ENCODE measurements around the gene FRMD1.

The FRMD1 gene

GRCh38 chr6:168040856-168041496 lies 38.0 kb downstream of the FRMD1 start:
- no peak for DNase-seq

- no peak for DNase-seq
Observed at GRCh38 chr6:168039849-168040248, 39.2 kb downstream of the FRMD1 start.

- no peak for DNase-seq
Observed at GRCh38 chr6:168039301-168039700, 39.7 kb downstream of the FRMD1 start.

GRCh38 chr6:168038576-168039140 lies 40.4 kb downstream of the FRMD1 start:
- DNase-seq, result no peak

GRCh38 chr6:168037856-168038255 lies 41.2 kb downstream of the FRMD1 start:
- no peak for DNase-seq

- DNase-seq, result no peak
Observed at GRCh38 chr6:168037242-168037641, 41.8 kb downstream of the FRMD1 start.

- no peak for DNase-seq
Observed at GRCh38 chr6:168035661-168036545, 43.1 kb downstream of the FRMD1 start.

GRCh38 chr6:168035098-168035660 lies 43.8 kb downstream of the FRMD1 start:
- no peak for DNase-seq

GRCh38 chr6:168034537-168034936 lies 44.5 kb downstream of the FRMD1 start:
- no peak for DNase-seq

- DNase-seq, result no peak
Observed at GRCh38 chr6:168033791-168034190, 45.2 kb downstream of the FRMD1 start.

- DNase-seq, result no peak
Observed at GRCh38 chr6:168032005-168032760, 46.8 kb downstream of the FRMD1 start.

GRCh38 chr6:168031411-168031971 lies 47.5 kb downstream of the FRMD1 start:
- DNase-seq, result no peak

GRCh38 chr6:168030908-168031307 lies 48.1 kb downstream of the FRMD1 start:
- DNase-seq, result no peak

GRCh38 chr6:168030218-168030746 lies 48.7 kb downstream of the FRMD1 start:
- DNase-seq, result no peak

GRCh38 chr6:168029459-168030217 lies 49.4 kb downstream of the FRMD1 start:
- DNase-seq, result no peak

- DNase-seq, result no peak
Observed at GRCh38 chr6:168028181-168028580, 50.8 kb downstream of the FRMD1 start.

GRCh38 chr6:168027521-168027920 lies 51.5 kb downstream of the FRMD1 start:
- DNase-seq, result no peak

GRCh38 chr6:168026925-168027324 lies 52.1 kb downstream of the FRMD1 start:
- no peak for DNase-seq

- DNase-seq, result no peak
Observed at GRCh38 chr6:168025831-168026710, 52.9 kb downstream of the FRMD1 start.

- no peak for DNase-seq
Observed at GRCh38 chr6:168024951-168025510, 54.0 kb downstream of the FRMD1 start.

Measured in activated naive CD4-positive, alpha-beta T cell treated with anti-CD3 and anti-CD28 coated beads, Interleukin-2, amount 50 U/mL, for 16 hours (primary cell).